Neuronal stem cell (in vitro differentiated cells): ENCODE results near the gene POP5.
"Not testable (repeated sequence)": the region's sequence is repeated elsewhere in the genome, so short reads cannot be mapped to it uniquely, and the experiment has no call there.

ENCODE experiments used
- DNase-seq: peaks from one replicate; pipeline ENCODE4 v3.0.0-alpha.2; 2013; ENCODE audit warnings: low spot score
- H2AFZ ChIP-seq: one replicate; pipeline ENCODE4 v1.6.1; 2013; ENCODE audit warnings: mild to moderate bottlenecking, low read length, inconsistent platforms
- H2AK5ac ChIP-seq: 2 replicates; pipeline ENCODE4 v1.6.1; 2013; ENCODE audit warnings: low read depth, mild to moderate bottlenecking, inconsistent platforms, low read length, moderate library complexity, mixed read lengths
- H2BK120ac ChIP-seq: 2 replicates; pipeline ENCODE4 v1.6.1; 2013; ENCODE audit warnings: low read depth, mild to moderate bottlenecking, inconsistent platforms, low read length, moderate library complexity, mixed read lengths
- H2BK12ac ChIP-seq: one replicate; pipeline ENCODE4 v1.6.1; 2013; ENCODE audit warnings: low read length, inconsistent platforms
- H2BK15ac ChIP-seq: 2 replicates; pipeline ENCODE4 v1.6.1; 2013; ENCODE audit warnings: mild to moderate bottlenecking, low read length, inconsistent platforms, mixed read lengths
- H2BK5ac ChIP-seq: one replicate; pipeline ENCODE4 v1.6.1; 2013; ENCODE audit warnings: inconsistent platforms, mild to moderate bottlenecking, low read length, moderate library complexity
- H3K14ac ChIP-seq: one replicate; pipeline ENCODE4 v1.6.1; 2013; ENCODE audit warnings: low read length, inconsistent platforms
- H3K18ac ChIP-seq: 2 replicates; pipeline ENCODE4 v1.6.1; 2013; ENCODE audit warnings: low read length, inconsistent platforms
- H3K23ac ChIP-seq: 2 replicates; pipeline ENCODE4 v1.6.1; 2013; ENCODE audit warnings: low read depth, mild to moderate bottlenecking, mixed read lengths, low read length, inconsistent platforms; ENCODE audit not compliant: poor library complexity
- H3K27ac ChIP-seq: replicated peaks from 3 replicates; pipeline ENCODE4 v1.5.1; 2013; ENCODE audit warnings: low read length, inconsistent platforms
- H3K27me3 ChIP-seq, 3 experiments: 2 replicates each; pipeline ENCODE4 v1.6.1; 2013; ENCODE audit warnings: low read length in 3 of 3, mild to moderate bottlenecking in 2 of 3, inconsistent platforms in 1 of 3, low read depth in 1 of 3, mixed read lengths in 1 of 3, moderate library complexity in 1 of 3; ENCODE audit not compliant: control insufficient read depth in 3 of 3, insufficient read depth in 3 of 3
- H3K36me3 ChIP-seq, 2 donors: replicated peaks in 1 of 2; 2 replicates each; pipeline ENCODE4 v1.6.1; 2013; ENCODE audit warnings: low read length in 2 of 2; ENCODE audit not compliant: control insufficient read depth in 2 of 2, insufficient read depth in 2 of 2
- H3K4ac ChIP-seq: 2 replicates; pipeline ENCODE4 v1.6.1; 2013; ENCODE audit warnings: inconsistent platforms, mild to moderate bottlenecking, low read length, moderate library complexity
- H3K4me1 ChIP-seq, 2 donors: 1 replicate in 1 of 2; 2 replicates in 1 of 2; pipeline ENCODE4 v1.6.1; 2013; ENCODE audit warnings: low read length in 2 of 2, low read depth in 1 of 2; ENCODE audit not compliant: control insufficient read depth in 2 of 2, insufficient read depth in 1 of 2
- H3K4me2 ChIP-seq: one replicate; pipeline ENCODE4 v1.6.1; 2013; ENCODE audit warnings: mild to moderate bottlenecking, low read length, inconsistent platforms; ENCODE audit not compliant: insufficient read depth, poor library complexity, severe bottlenecking
- H3K4me3 ChIP-seq, 2 donors: 2 replicates each; pipeline ENCODE4 v1.5.1; 2013; ENCODE audit warnings: low read length in 2 of 2, mild to moderate bottlenecking in 2 of 2, inconsistent platforms in 1 of 2, moderate library complexity in 1 of 2
- H3K79me1 ChIP-seq: one replicate; pipeline ENCODE4 v1.6.1; 2013; ENCODE audit warnings: low read depth, mild to moderate bottlenecking, inconsistent platforms, low read length, moderate library complexity
- H3K9ac ChIP-seq: one replicate; pipeline ENCODE4 v1.6.1; 2013; ENCODE audit warnings: mild to moderate bottlenecking, low read depth, low read length, inconsistent platforms; ENCODE audit not compliant: poor library complexity
- H3K9me3 ChIP-seq, 2 donors: replicated peaks in 1 of 2; 2 replicates each; pipeline versions ENCODE3 to v1.6.1; 2013; ENCODE audit warnings: low read length in 2 of 2, mild to moderate bottlenecking in 2 of 2, inconsistent platforms in 1 of 2, low read depth in 1 of 2, mixed read lengths in 1 of 2, moderate library complexity in 1 of 2; ENCODE audit not compliant: control insufficient read depth in 2 of 2, insufficient read depth in 1 of 2
- H4K8ac ChIP-seq: one replicate; pipeline ENCODE4 v1.6.1; 2013; ENCODE audit warnings: low read depth, mild to moderate bottlenecking, inconsistent platforms, low read length, moderate library complexity
- H4K91ac ChIP-seq: one replicate; pipeline ENCODE4 v1.6.1; 2013; ENCODE audit warnings: low read length, low read depth, mild to moderate bottlenecking, inconsistent platforms; ENCODE audit not compliant: poor library complexity
- whole genome bisulfite sequencing, 2 donors: extraction: QIAGEN DNeasy Blood & Tissue Kit; methylation state at CpG; one replicate each; pipeline ENCODE4 v1.1.7; 2013; ENCODE audit warnings: missing lambda C conversion rate in 2 of 2, mixed read lengths in 1 of 2; ENCODE audit not compliant: insufficient read length in 2 of 2, insufficient replicate concordance in 1 of 2; ENCODE audit errors: extremely low coverage in 2 of 2; 5-methylcytosine and 5-hydroxymethylcytosine counted together

Gene POP5

GRCh38 chr12:120625557-120626419 lies 44.6 kb upstream of the POP5 start:
- no peak overlapping the region for H3K18ac ChIP-seq
- peaks cover 0 to 40% (median 0%) of the 10 kb centered on the region in 3 experiments for H3K27me3 ChIP-seq
- no peak overlapping the region for H2BK15ac ChIP-seq
- no peak overlapping the region for H3K9ac ChIP-seq
- no peak overlapping the region for H3K23ac ChIP-seq
- DNase-seq: no peak
- H2AK5ac ChIP-seq: no peak overlapping the region
- no peak overlapping the region for H3K14ac ChIP-seq
- H2BK12ac ChIP-seq: no peak overlapping the region
- H2BK5ac ChIP-seq: no peak overlapping the region
- H2AFZ ChIP-seq: no peak overlapping the region
- H3K36me3 ChIP-seq: no peaks in the 10 kb centered on the region
- peaks cover 0 to 1% of the 10 kb centered on the region in 2 donors for H3K4me1 ChIP-seq
- no peak overlapping the region for H3K4me3 ChIP-seq
- H3K27ac ChIP-seq: no peak overlapping the region
- H3K4ac ChIP-seq: no peak overlapping the region
- no peak overlapping the region for H4K91ac ChIP-seq
- H3K79me1 ChIP-seq: no peaks in the 10 kb centered on the region
- no peak overlapping the region for H3K4me2 ChIP-seq
- no peak overlapping the region for H2BK120ac ChIP-seq
- no peak overlapping the region for H4K8ac ChIP-seq
- no peaks in the 10 kb centered on the region for H3K9me3 ChIP-seq
- no CpG with 5 or more reads among the region's 26 CpGs for WGBS, 2 donors

- no peaks in the 10 kb centered on the region for H3K9me3 ChIP-seq
- H3K18ac ChIP-seq: no peak overlapping the region
Measured at GRCh38 chr12:120620624-120621023, 39.4 kb upstream of the POP5 start.

GRCh38 chr12:120618954-120619615 lies 37.9 kb upstream of the POP5 start:
- Histone ChIP-seq H4K8ac (no peak overlapping the region), H3K23ac (no peak overlapping the region)

More at GRCh38 chr12:120620624-120621023, 39.4 kb upstream of the POP5 start:
- no peak overlapping the region for H2BK12ac ChIP-seq
- H3K4me3 ChIP-seq: no peak overlapping the region
- H3K36me3 ChIP-seq: no peaks in the 10 kb centered on the region
- H3K79me1 ChIP-seq: no peaks in the 10 kb centered on the region
- no peak overlapping the region for H2BK120ac ChIP-seq
- H4K8ac ChIP-seq: no peak overlapping the region
- H2BK5ac ChIP-seq: no peak overlapping the region
- WGBS, 2 donors: no CpG with 5 or more reads among the region's 2 CpGs
- H3K27me3 ChIP-seq: peaks cover 0 to 34% (median 0%) of the 10 kb centered on the region in 3 experiments
- DNase-seq: no peak
- H3K14ac ChIP-seq: no peak overlapping the region
- no peak overlapping the region for H2BK15ac ChIP-seq
- H3K4ac ChIP-seq: no peak overlapping the region
- no peak overlapping the region for H4K91ac ChIP-seq
- H3K23ac ChIP-seq: no peak overlapping the region
- no peak overlapping the region for H2AFZ ChIP-seq
- no peak overlapping the region for H3K27ac ChIP-seq
- H2AK5ac ChIP-seq: no peak overlapping the region
- peaks cover 0 to 4% of the 10 kb centered on the region in 2 donors for H3K4me1 ChIP-seq
- no peak overlapping the region for H3K4me2 ChIP-seq
- no peak overlapping the region for H3K9ac ChIP-seq

DNA sequence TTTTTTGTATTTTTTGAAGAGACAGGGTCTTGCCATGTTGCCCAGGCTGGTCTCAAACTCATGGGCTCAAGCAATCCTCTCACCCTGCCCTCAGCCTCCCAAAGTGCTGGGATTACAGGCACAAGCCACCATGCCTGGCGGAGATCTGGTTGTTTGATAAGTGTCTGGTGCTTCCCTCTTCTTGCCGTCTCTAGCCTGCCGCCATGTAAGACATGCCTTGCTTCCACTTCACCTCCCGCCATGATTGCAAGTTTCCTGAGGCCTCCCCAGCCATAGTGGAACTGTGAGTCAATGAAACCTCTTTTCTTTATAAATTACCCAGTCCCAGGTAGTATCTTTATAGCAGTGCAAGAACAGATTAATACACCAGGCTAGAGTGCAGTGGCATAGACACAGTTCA lies 36.6 kb upstream of the POP5 start:
- H3K18ac ChIP-seq: not testable (repeated sequence)

More at GRCh38 chr12:120618954-120619615, 37.9 kb upstream of the POP5 start:
- no peak overlapping the region for H2AK5ac ChIP-seq
- no peaks in the 10 kb centered on the region for H3K79me1 ChIP-seq
- no peak overlapping the region for H2BK12ac ChIP-seq
- peak overlapping the region; percentile 64 for H2AFZ ChIP-seq
- H4K91ac ChIP-seq: no peak overlapping the region
- peak overlapping the region; percentile 25 for H2BK15ac ChIP-seq
- no peak overlapping the region for H3K27ac ChIP-seq
- H3K4ac ChIP-seq: no peak overlapping the region
- no peak for DNase-seq
- 100% methylated on average over 1 of the region's 8 CpGs; no CpG with 5 or more reads in 1 of the 2 donors for WGBS, 2 donors
- no peak overlapping the region for H3K14ac ChIP-seq
- H3K4me3 ChIP-seq: no peak overlapping the region
- no peak overlapping the region for H2BK5ac ChIP-seq
- H3K36me3 ChIP-seq: no peaks in the 10 kb centered on the region
- H3K9me3 ChIP-seq: no peaks in the 10 kb centered on the region
- peaks cover 0 to 34% (median 0%) of the 10 kb centered on the region in 3 experiments for H3K27me3 ChIP-seq
- H3K4me2 ChIP-seq: peak overlapping the region; percentile 48
- no peak overlapping the region for H3K18ac ChIP-seq
- H3K9ac ChIP-seq: no peak overlapping the region
- no peak overlapping the region for H2BK120ac ChIP-seq
- peaks cover 0 to 4% of the 10 kb centered on the region in 2 donors for H3K4me1 ChIP-seq

More for the DNA sequence above, 36.6 kb upstream of the POP5 start:
- H3K4ac ChIP-seq, H3K27ac ChIP-seq, H4K8ac ChIP-seq, DNase-seq, H3K4me1 ChIP-seq, H3K23ac ChIP-seq, H4K91ac ChIP-seq, H3K79me1 ChIP-seq, H3K4me2 ChIP-seq, H2BK12ac ChIP-seq, H2AFZ ChIP-seq, H2AK5ac ChIP-seq, H3K14ac ChIP-seq, H3K36me3 ChIP-seq, H2BK15ac ChIP-seq, H3K4me3 ChIP-seq, H3K9ac ChIP-seq, H2BK5ac ChIP-seq, H3K9me3 ChIP-seq, H2BK120ac ChIP-seq: not testable (repeated sequence)
- peaks cover 0 to 37% (median 0%) of the 10 kb centered on the region in 3 experiments for H3K27me3 ChIP-seq
- no CpG with 5 or more reads among the region's 4 CpGs for WGBS, 2 donors
